NCI-H1694 treated with DMSO at 0.1 percent for 48 hours (cell line): Measurements from ENCODE around the gene FBF1.
"Not testable (repeated sequence)": the region's sequence is repeated elsewhere in the genome, so short reads cannot be mapped to it uniquely, and the experiment has no call there.

Experiments
- DNase-seq: peaks from one replicate; lab custom pipeline; 2025; lab: John Stamatoyannopoulos, UW

The FBF1 gene

DNA sequence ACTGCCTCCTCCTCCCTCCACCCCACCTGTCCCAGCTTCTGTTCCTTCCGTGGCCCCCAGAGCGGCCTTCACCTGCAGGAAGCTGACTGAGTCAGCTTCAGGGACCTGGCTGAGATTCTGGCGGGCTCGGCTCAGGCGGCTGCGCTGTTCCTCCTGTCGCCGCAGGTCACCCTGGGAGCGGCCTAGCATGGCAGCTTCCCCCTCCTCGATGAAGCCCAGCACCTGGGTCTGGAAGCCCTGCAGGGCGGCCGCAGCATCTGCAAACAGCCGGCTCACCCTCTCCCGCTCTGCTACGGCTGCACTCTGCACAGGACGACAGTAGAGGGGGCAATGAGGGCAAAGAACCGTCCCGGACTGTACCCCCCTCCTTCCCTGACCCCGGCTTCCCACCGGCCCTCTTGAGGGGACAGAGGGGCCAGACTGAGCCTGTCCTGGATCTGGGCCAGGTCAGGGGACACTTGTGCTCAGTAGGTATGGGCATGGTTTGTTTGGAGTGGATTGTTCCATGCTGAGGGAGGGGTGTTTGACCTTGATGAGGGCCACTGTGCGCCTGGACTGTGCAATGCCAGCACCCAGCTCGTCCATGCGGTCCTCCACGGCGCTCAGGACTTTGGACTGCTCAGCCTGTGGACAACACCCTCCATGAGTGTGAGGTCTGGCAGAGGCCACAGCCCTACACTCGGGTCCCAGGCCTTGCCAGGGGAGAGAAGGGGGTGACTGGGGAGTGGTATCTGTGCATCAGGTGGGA is 64.5 kb downstream of the FBF1 start:
- no peak for DNase-seq

DNA sequence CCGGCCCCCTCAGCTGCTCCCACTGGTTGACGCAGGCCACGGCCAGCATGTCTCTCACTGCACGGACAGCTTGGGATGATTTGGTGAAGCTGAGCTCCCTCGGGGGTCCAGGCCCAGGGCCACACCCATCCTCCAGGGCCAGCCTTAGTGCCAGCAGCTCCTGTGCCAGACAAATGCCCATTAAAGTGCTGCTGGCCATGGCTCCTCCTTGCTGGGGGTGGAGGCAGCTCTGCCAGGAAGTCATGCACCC is 65.0 kb downstream of the FBF1 start:
- DNase-seq = no peak

DNA sequence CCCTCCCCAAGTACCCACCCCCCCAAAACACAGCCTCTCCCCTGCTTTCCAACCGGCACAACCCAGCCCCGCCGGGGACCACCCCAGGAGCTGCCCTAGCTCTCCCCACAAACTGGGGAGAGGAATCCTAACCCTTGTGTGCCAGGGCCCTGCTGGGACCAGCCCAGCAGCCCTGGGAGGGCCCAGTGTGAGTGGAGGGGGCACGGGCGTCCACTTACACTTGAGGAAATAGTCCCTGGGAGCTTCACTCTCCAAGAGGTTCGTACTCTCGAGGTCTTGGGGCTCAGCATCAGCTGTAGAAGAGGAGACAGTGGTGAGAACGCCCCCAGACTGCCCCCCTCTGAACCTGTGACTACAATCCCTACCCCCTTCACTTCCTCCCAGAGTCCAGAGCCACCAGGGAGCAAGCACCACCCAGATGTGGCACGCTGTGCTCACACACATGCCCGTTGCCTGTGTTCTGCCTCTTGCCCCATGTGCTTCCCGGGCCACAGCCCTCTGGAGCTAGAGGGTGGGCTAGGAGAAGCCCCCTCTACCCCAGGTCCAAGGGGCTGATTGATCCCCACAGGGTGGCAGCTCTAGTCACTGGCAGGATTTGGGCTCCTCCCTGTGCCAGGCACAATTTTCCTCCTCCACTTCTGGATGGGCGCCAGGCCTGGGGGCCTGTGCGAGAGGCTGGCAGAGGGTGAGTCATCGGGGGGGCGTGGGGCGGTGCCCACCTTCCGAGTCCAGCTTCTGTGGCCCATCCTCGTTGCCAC is 65.5 kb downstream of the FBF1 start:
- DNase-seq = no peak

DNA sequence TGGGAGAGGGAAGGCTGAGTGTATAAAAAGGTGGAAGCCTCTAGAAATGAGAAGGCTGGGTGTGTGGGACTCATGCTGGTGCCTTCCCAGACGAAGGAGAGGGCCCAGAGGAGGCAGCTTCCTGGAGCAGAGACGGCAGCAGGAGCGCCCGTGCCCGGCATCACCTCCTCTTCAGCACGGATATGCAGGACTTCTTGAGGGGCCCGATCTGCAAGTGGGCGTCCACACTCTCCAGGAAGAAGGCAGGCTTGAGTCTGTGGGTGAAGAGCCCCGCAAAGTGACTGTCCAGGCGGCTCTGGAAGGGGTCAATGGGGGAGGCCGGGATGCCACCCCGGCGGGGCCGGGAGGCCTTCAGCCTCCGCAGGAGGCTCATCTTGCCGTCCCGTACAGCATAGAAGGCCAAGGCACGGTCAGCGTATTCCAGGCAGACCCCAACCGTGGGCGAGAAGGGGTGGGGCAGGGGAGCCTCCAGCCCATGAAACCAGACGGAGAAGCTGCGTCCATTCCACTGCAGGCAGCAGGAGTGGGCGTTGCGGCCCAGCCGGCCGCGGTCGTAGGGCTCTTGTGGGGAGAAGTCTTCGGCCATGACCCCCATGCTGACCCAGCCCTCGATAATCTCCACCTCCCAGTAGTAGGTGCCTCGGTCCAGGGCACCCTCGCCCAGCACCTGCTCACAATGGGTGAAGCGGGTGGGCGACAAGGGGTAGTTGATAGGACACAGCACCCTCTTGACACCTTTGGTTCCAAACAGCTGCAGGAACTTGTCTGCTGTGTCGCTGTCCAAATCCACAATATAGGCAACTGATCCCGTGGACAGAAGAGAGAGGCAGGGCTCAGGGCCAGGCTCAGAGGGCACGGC is 66.3 kb downstream of the FBF1 start:
- DNase-seq = no peak

DNA sequence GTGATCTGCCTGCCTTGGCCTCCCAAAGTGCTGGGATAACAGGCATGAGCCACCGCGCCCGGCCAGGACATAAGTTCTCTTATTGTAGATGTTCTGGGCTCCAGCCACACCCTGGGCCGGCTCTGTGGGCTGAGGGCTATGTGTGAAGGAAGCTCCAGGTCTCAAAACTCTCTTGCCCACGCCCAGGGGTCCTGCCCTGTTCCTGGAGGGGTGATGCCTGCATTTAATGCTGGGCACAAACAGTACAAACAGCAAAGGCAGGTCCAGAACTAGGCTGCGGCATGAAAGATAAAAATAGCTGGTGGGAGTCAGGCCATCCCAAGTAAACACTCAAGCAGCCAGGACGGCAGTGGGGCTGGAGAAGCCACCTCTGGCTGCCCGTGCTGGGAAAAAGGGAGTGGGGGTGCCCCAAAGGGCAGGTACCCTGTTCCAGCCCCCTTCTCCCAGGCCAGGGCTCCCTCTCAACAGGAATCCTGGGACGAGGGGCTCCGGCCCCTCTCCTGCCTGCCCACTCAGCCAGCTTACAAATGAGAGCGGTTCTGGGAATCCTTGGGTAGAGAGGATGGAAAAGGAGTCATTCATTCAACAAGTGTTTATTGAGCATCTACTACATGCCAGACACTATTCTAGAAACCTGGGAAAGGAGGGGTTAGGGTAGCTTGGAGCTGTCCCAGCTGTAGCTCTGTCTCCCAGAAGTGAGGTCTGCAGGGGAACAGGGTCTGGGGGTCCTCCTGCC is 67.1 kb downstream of the FBF1 start:
- no peak for DNase-seq

DNA sequence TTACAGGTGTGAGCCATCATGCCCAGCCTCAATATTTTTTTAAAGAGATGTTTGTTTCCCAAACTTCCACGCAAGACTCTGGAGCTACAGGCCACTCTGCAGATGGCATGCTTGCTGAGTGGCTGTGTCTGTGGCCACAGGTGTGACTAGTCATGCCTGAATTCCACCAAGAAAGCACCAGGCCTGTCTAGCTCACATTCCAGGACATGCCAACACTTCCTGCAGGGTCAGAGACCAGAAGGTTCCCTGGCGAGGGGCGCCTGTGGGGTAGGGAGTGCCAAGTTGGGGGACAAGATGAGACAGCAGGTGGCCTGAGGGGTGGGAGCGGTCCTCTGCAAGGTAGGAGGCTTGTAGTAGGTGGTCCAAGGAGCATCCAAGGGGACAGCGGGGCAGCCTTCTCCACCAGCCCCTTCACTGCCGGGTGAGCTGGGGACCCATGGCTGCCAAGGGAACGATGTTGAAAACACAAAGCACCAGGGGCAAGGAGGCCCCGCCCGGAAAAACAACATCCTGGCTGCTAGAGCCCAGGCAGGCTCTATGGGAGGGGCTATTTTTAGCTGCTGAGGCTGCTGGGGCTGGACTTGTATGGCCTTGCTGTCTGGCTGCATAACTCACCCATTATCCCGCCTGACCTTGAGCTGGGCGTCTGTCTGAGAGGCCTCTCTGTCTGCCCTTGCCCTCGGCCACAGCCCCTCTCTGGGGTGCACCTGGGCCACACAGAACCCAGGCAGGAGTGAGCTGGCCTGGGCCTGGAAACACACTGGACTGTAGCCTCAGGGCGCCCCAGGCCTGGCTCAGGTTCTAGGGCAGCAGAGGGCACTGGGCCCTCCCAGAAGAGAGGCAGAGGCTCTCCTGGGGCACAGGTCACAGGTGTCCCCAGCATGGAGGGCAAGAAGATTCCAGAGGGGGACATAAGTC is 68.1 kb downstream of the FBF1 start:
- no peak for DNase-seq

DNA sequence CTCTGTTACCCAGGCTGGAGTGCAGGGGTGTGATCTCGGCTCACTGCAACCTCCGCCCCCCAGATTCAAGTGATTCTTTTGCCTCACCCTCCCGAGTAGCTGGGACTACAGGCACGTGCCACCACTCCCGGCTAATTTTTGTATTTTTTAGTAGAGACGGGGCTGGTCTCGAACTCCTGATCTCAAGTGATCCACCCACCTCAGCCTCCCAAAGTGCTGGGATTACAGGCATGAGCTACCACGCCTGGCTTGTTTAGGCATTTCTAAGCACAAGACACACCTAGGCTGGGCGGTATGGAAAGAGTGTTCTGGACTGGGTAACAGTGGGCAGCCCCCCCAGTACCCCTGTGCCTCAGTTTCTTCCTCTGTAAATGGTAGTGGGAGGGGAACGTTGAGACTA is 70.6 kb downstream of the FBF1 start:
- not testable (repeated sequence) for DNase-seq

DNA sequence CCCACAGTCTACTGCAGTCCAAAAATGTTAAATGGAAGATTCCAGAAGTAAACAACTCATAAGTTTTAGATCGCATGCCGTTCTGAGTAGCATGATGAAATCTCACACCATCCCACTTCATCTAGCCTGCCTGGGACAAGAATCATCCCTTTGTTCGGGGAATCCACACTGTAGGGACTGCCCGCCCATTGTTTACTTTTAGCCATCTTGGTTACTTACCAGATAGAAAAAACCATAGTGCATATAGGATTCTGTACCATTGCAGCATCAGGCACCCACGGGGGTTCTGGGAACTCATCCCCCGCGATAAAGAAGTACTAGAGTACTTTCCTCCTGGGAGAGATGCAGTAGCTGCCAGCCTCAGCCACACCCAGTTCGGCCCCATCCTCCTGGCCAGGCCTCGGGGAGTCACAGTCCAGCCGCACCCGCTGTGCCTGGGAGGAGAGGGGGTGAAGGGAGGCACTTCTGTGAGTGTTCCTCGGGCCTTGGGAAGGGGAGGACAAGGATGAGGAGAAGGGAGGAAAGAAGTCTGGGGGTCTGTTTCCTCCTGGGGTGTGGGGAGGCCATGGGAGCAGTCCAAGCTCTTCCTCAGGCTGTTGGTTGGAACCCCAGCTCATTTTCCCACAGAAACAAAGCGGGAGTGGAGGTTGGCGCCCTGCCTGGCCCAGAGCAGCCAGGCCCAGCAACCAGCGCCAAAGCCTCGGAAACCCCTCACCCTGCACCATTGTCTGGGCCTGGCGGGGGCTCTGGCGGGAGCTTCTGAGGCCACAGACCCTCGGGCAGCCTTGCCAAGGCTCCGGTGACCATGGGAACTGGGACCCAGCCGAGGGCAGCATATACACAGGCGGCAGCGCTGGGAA is 71.3 kb downstream of the FBF1 start:
- no peak for DNase-seq

DNA sequence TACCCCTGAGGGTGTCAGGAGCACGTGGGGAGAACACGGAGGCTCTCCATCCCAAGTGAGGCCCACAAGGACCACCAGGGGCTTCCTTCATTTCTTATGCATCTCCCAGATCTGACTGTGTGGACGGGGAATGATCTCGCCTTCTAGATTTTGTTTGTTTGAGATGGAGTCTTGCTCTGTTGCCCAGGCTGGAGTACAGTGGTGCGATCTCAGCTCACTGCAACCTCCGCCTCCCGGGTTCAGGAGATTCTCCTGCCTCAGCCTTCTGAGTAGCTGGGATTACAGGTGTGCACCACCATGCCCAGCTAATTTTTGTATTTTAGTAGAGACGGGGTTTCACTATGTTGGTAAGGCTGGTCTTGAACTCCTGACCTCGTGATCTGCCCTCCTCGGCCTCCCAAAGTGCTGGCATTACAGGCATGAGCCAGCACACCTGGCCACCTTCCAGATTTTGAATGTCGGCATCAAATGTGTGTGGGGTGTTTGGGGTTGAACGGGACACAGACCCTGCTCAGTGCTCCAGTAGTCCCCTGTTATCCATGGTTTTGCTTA is 72.0 kb downstream of the FBF1 start:
- DNase-seq = not testable (repeated sequence)

DNA sequence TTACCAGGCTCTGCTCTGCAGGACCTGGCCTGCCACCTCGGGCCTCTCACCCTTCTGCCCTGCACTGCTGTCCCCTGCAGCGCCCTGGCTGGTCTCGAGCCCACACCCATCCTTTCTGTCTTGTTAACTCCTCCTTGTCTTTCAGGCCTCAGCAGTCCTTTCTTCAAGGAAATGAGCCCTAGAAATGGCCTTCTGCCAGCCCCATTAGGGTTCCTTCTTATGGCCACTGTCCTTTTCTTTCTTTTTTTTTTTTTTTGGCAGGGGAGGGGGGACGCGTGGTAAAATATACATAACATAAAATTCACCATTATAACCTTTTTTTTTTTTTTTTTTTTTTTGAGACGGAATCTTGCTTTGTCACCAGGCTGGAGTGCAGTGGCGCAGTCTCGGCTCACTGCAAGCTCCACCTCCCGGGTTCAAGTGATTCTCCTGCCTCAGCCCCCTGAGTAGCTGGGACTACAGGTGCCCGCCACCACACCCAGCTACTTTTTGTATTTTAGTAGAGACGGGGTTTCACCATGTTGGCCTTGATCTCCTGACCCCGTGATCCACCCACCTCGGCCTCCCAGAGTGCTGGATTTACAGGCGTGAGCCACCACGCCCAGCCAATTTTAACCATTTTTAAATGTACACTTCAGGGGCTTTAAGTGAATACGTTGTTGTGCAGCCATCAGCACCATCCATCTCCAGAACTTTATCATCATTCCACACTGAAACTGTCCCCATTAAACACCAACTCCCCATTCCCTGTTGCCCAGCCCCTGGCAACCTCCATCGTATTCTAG is 75.2 kb downstream of the FBF1 start:
- not testable (repeated sequence) for DNase-seq

DNA sequence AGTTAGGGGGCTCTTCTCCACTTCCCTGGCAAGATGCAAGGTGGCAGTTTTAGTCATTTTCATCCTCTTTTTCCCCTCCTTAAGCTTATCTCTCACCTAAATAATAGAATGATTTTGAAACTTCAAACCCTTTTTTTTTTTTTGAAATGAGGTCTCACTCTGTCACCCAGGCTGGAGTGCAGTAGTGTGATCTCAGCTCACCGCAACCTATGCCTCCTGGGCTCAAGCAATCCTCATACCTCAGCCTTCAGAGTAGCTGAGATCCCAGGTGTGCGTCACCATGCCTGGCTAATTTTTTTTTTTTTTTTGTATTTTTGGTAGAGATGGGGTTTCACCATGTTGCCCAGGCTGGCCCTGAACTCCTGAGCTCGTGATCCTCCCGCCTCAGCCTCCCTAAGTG is 76.0 kb downstream of the FBF1 start:
- DNase-seq = not testable (repeated sequence)

DNA sequence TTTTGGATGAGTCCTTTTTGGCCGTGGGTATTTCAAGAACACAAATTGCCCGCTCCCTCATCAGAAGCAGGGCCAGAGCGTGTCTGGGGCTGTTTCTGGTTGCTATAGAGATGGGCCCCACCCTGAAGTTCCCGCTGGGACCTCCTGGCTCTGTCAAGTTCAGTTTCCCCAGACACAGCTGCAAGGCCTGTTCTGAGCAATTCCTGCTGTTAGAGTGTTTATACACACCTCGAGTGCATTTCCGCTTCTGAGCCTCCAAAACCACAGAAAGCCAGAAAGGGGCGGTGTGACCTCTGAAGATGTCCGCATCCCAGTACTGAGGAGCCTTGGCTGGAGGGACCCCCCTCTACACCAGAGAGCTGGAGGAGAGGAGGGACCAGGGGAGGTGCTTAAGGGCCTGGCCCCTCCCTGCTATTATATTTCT is 76.4 kb downstream of the FBF1 start:
- no peak for DNase-seq

DNA sequence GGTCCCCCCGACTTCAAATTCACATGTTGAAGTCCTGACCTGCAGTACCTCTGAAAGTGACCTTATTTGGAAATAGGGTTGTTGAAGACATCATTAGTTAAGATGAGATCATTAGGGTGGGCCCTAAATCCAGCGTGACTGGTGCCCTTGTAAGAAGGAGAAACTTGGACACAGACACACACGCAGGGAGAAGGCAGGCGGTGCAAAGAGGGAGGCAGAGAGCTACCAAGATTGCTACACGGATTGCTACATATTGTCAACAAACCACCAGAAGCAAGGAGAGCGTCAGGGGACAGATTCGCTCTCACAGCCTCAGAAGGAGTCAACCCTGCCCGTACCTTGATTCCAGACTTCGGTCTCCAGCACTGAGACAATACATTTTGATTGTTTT is 78.9 kb downstream of the FBF1 start:
- DNase-seq = no peak
